Measurements from ENCODE around the gene RAB30. TPM values are rescaled to one million over a fixed set of nuclear protein-coding genes. Genes with fewer than 3 reads are reported as not detected.

The RAB30 gene
- total and polyA plus RNA-seq, 2 donors from 2014 or later: 3.1 to 15.2 TPM

GRCh38 chr11:83033371-83033770 lies 38.3 kb downstream of the RAB30 start:
- FAIRE-seq (no peak), DNase-seq (no peak)
- no peak overlapping the region for H3K4me3 ChIP-seq (ENCODE audit: low read length in 3 of 3)
- no peaks in the 10 kb centered on the region for H3K36me3 ChIP-seq (ENCODE audit: control insufficient read depth in 2 of 3, insufficient read depth in 3 of 3, low read length in 3 of 3)
- H3K4me1 ChIP-seq (ENCODE audit: control insufficient read depth in 2 of 3, insufficient read depth in 2 of 3, low read depth in 1 of 3, low read length in 3 of 3): peaks cover 0 to 5% (median 0%) of the 10 kb centered on the region in 3 donors
- TF ChIP-seq, protein P1, sequence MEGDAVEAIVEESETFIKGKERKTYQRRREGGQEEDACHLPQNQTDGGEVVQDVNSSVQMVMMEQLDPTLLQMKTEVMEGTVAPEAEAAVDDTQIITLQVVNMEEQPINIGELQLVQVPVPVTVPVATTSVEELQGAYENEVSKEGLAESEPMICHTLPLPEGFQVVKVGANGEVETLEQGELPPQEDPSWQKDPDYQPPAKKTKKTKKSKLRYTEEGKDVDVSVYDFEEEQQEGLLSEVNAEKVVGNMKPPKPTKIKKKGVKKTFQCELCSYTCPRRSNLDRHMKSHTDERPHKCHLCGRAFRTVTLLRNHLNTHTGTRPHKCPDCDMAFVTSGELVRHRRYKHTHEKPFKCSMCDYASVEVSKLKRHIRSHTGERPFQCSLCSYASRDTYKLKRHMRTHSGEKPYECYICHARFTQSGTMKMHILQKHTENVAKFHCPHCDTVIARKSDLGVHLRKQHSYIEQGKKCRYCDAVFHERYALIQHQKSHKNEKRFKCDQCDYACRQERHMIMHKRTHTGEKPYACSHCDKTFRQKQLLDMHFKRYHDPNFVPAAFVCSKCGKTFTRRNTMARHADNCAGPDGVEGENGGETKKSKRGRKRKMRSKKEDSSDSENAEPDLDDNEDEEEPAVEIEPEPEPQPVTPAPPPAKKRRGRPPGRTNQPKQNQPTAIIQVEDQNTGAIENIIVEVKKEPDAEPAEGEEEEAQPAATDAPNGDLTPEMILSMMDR (IDR thresholded peaks at IDR 0.05; ENCODE audit: borderline replicate concordance, extremely low read depth, insufficient read depth): no peak
- H3K27ac ChIP-seq (ENCODE audit: low read depth in 2 of 2, low read length in 2 of 2): no peak overlapping the region
- intact Hi-C loops (cut with DNase I): no loop called here
- H3K9ac ChIP-seq (ENCODE audit: low read length in 3 of 3): no peak overlapping the region
- no peaks in the 10 kb centered on the region for H3K27me3 ChIP-seq (ENCODE audit: control insufficient read depth, insufficient read depth, low read length)
- no peaks in the 10 kb centered on the region for H3K9me3 ChIP-seq (ENCODE audit: control insufficient read depth in 2 of 3, insufficient read depth in 1 of 3, low read length in 3 of 3)

GRCh38 chr11:83031127-83031526 lies 40.6 kb downstream of the RAB30 start:
- TF ChIP-seq, protein P1 (IDR thresholded peaks at IDR 0.05; ENCODE audit: borderline replicate concordance, extremely low read depth, insufficient read depth): no peak
- DNase-seq: no peak
- no peak overlapping the region for H3K9ac ChIP-seq (ENCODE audit: low read length in 3 of 3)
- H3K4me1 ChIP-seq (ENCODE audit: control insufficient read depth in 2 of 3, insufficient read depth in 2 of 3, low read depth in 1 of 3, low read length in 3 of 3): peaks cover 0 to 5% (median 0%) of the 10 kb centered on the region in 3 donors
- H3K36me3 ChIP-seq (ENCODE audit: control insufficient read depth in 2 of 3, insufficient read depth in 3 of 3, low read length in 3 of 3): no peaks in the 10 kb centered on the region
- H3K9me3 ChIP-seq (ENCODE audit: control insufficient read depth in 2 of 3, insufficient read depth in 1 of 3, low read length in 3 of 3): no peaks in the 10 kb centered on the region
- intact Hi-C loops (cut with DNase I): no loop called here
- H3K27me3 ChIP-seq (ENCODE audit: control insufficient read depth, insufficient read depth, low read length): no peaks in the 10 kb centered on the region
- FAIRE-seq: no peak
- no peak overlapping the region for H3K27ac ChIP-seq (ENCODE audit: low read depth in 2 of 2, low read length in 2 of 2)
- H3K4me3 ChIP-seq (ENCODE audit: low read length in 3 of 3): no peak overlapping the region

- Histone ChIP-seq H3K4me1 (ENCODE audit: control insufficient read depth in 2 of 3, insufficient read depth in 2 of 3, low read depth in 1 of 3, low read length in 3 of 3) (peaks cover 0 to 3% (median 0%) of the 10 kb centered on the region in 3 donors), H3K27ac (ENCODE audit: low read depth in 2 of 2, low read length in 2 of 2) (no peak overlapping the region), H3K27me3 (ENCODE audit: control insufficient read depth, insufficient read depth, low read length) (no peaks in the 10 kb centered on the region), H3K9me3 (ENCODE audit: control insufficient read depth in 2 of 3, insufficient read depth in 1 of 3, low read length in 3 of 3) (no peaks in the 10 kb centered on the region), H3K9ac (ENCODE audit: low read length in 3 of 3) (no peak overlapping the region), H3K4me3 (ENCODE audit: low read length in 3 of 3) (no peak overlapping the region), H3K36me3 (ENCODE audit: control insufficient read depth in 2 of 3, insufficient read depth in 3 of 3, low read length in 3 of 3) (no peaks in the 10 kb centered on the region)
- no peak for FAIRE-seq
- TF ChIP-seq, protein P1 (IDR thresholded peaks at IDR 0.05; ENCODE audit: borderline replicate concordance, extremely low read depth, insufficient read depth): no peak
- intact Hi-C loops (cut with DNase I): no loop called here
- DNase-seq: no peak
Observed at GRCh38 chr11:83027794-83028193, 43.9 kb downstream of the RAB30 start.

DNA sequence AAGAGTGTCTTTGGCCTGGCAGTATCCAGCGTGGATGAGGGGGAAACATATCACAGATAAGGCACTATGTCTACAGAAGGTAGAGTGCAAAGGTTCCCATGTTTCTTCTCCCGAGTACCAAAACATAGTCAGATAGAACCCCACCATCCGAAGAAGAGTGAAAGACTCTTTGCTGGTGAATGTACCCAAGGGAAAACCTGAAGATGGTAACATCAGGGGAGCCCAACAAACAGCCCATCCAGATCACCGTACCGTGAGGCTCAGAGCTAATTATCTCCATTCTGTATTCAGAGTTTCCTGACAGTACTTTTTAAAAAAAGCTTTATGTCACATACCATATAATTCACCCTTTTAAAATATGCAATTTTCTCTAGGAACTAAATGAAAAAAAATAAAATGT lies 44.4 kb downstream of the RAB30 start:
- TF ChIP-seq, protein P1 (IDR thresholded peaks at IDR 0.05; ENCODE audit: borderline replicate concordance, extremely low read depth, insufficient read depth): no peak
- peaks cover 0 to 3% (median 0%) of the 10 kb centered on the region in 3 donors for H3K4me1 ChIP-seq (ENCODE audit: control insufficient read depth in 2 of 3, insufficient read depth in 2 of 3, low read depth in 1 of 3, low read length in 3 of 3)
- FAIRE-seq (no peak), DNase-seq (no peak)
- no peak overlapping the region for H3K9ac ChIP-seq (ENCODE audit: low read length in 3 of 3)
- H3K27ac ChIP-seq (ENCODE audit: low read depth in 2 of 2, low read length in 2 of 2): no peak overlapping the region
- no peaks in the 10 kb centered on the region for H3K9me3 ChIP-seq (ENCODE audit: control insufficient read depth in 2 of 3, insufficient read depth in 1 of 3, low read length in 3 of 3)
- intact Hi-C loops (cut with DNase I): no loop called here
- H3K36me3 ChIP-seq (ENCODE audit: control insufficient read depth in 2 of 3, insufficient read depth in 3 of 3, low read length in 3 of 3): no peaks in the 10 kb centered on the region
- no peaks in the 10 kb centered on the region for H3K27me3 ChIP-seq (ENCODE audit: control insufficient read depth, insufficient read depth, low read length)
- no peak overlapping the region for H3K4me3 ChIP-seq (ENCODE audit: low read length in 3 of 3)

All from kidney (tissue), 14 donors.